SU-DHL-6 (cell line): ENCODE results near the gene LLGL2.

ENCODE experiments used
- H2AFZ ChIP-seq: fragments of 200-600 bp; sonication (generic); 2 replicates; pipeline ENCODE4 v1.6.1; 2014; ENCODE audit warnings: low read depth, mild to moderate bottlenecking, moderate library complexity, mixed read lengths, antibody characterized with exemption, low read length; ENCODE audit not compliant: severe bottlenecking
- H3F3A ChIP-seq: fragments of 200-600 bp; shearing (Covaris generic); 2 replicates; pipeline ENCODE4 v1.6.0; 2016; ENCODE audit warnings: antibody characterized with exemption, mild to moderate bottlenecking; ENCODE audit not compliant: insufficient read depth
- H3K27ac ChIP-seq: fragments of 200-600 bp; sonication (generic); 2 replicates; pipeline ENCODE4 v1.5.1; 2016; ENCODE audit warnings: low read depth, mild to moderate bottlenecking, low read length, moderate library complexity, mixed read lengths
- H3K27me3 ChIP-seq: fragments of 200-600 bp; sonication (generic), shearing (Covaris generic); 2 replicates; pipeline ENCODE4 v1.6.0; 2014; ENCODE audit warnings: mild to moderate bottlenecking, low read length
- H3K36me3 ChIP-seq: fragments of 200-600 bp; sonication (generic); 2 replicates; pipeline ENCODE4 v1.6.1; 2014; ENCODE audit warnings: mild to moderate bottlenecking, low read length, mixed read lengths
- H3K4me2 ChIP-seq: fragments of 300-600, 200-600 bp; shearing (Covaris generic), sonication (generic); 2 replicates; pipeline ENCODE4 v1.6.0; 2014; ENCODE audit warnings: low read length, low read depth, mild to moderate bottlenecking; ENCODE audit not compliant: poor library complexity, severe bottlenecking
- H3K4me3 ChIP-seq: fragments of 200-600 bp; sonication (generic); 2 replicates; pipeline ENCODE4 v1.5.1; 2014; ENCODE audit warnings: antibody characterized with exemption, low read length, mild to moderate bottlenecking, mixed read lengths; ENCODE audit not compliant: insufficient read depth, poor library complexity, severe bottlenecking
- H3K79me2 ChIP-seq: fragments of 200-600 bp; sonication (generic); 2 replicates; pipeline ENCODE4 v1.6.1; 2014; ENCODE audit warnings: mild to moderate bottlenecking, low read length, moderate library complexity; ENCODE audit not compliant: insufficient read depth
- H3K9ac ChIP-seq: fragments of 200-600 bp; sonication (generic); 2 replicates; pipeline ENCODE4 v1.7.0; 2014; ENCODE audit warnings: mild to moderate bottlenecking, low read length
- H3K9me2 ChIP-seq: fragments of 200-600 bp; sonication (generic); replicated peaks from 2 replicates; pipeline ENCODE4 v1.6.1; 2014; ENCODE audit warnings: low read length; ENCODE audit not compliant: insufficient read depth
- H3K9me3 ChIP-seq: fragments of 200-600 bp; sonication (generic); 2 replicates; pipeline ENCODE4 v1.6.1; 2014; ENCODE audit warnings: low read length, mixed read lengths; ENCODE audit not compliant: insufficient read depth
- H4K20me1 ChIP-seq: fragments of 200-600 bp; sonication (generic); 2 replicates; pipeline ENCODE4 v1.6.1; 2014; ENCODE audit warnings: low read depth, mild to moderate bottlenecking, antibody characterized with exemption, low read length, moderate library complexity, mixed read lengths
- CTCF ChIP-seq: fragments of 200-600 bp; sonication (generic); IDR thresholded peaks from one replicate; pipeline ENCODE4 v1.5.1; 2017; ENCODE audit warnings: antibody characterized with exemption, mild to moderate bottlenecking, low read length, moderate library complexity; ENCODE audit not compliant: insufficient read depth, poor library complexity, severe bottlenecking
- EZH2phosphoT487 ChIP-seq: fragments of 200-600 bp; sonication (generic), shearing (Covaris generic); conservative IDR thresholded peaks from 2 replicates; pipeline ENCODE4 v1.6.1; 2018; ENCODE audit warnings: mild to moderate bottlenecking, antibody characterized with exemption, low read length, moderate library complexity, mixed read lengths

Gene LLGL2

GRCh38 chr17:75568412-75569255 is 43.1 kb downstream of the LLGL2 start:
- Histone ChIP-seq H3K4me2 (no peak overlapping the region), H3K4me3 (no peak overlapping the region), H2AFZ (no peak overlapping the region), H3K27ac (no peak overlapping the region), H3K9ac (no peak overlapping the region), H3K9me2 (no peaks in the 10 kb centered on the region), H3K9me3 (no peaks in the 10 kb centered on the region), H3K36me3 (no peaks in the 10 kb centered on the region), H4K20me1 (no peaks in the 10 kb centered on the region), H3K27me3 (no peaks in the 10 kb centered on the region), H3F3A (no peaks in the 10 kb centered on the region), H3K79me2 (no peaks in the 10 kb centered on the region)
- TF ChIP-seq EZH2phosphoT487 (no peak), CTCF (no peak)

- no peaks in the 10 kb centered on the region for H3K79me2 ChIP-seq
- no peaks in the 10 kb centered on the region for H3K36me3 ChIP-seq
- no peaks in the 10 kb centered on the region for H3K9me2 ChIP-seq
- no peaks in the 10 kb centered on the region for H4K20me1 ChIP-seq
- no peaks in the 10 kb centered on the region for H3K27me3 ChIP-seq
- no peak overlapping the region for H2AFZ ChIP-seq
- no peak overlapping the region for H3K4me3 ChIP-seq
- H3K9ac ChIP-seq = no peak overlapping the region
- TF ChIP-seq CTCF (no peak), EZH2phosphoT487 (no peak)
- H3F3A ChIP-seq = no peaks in the 10 kb centered on the region
- no peak overlapping the region for H3K27ac ChIP-seq
- no peaks in the 10 kb centered on the region for H3K9me3 ChIP-seq
- H3K4me2 ChIP-seq = no peak overlapping the region
Measured at GRCh38 chr17:75570034-75570676, 44.7 kb downstream of the LLGL2 start.

GRCh38 chr17:75570772-75571171 is 45.3 kb downstream of the LLGL2 start:
- Histone ChIP-seq H3K9ac (peak overlapping the region; percentile 37; the same call in 1 of the 2 replicates), H3K4me3 (no peak overlapping the region)

More at GRCh38 chr17:75570772-75571171, 45.3 kb downstream of the LLGL2 start:
- no peak for TF ChIP-seq EZH2phosphoT487
- TF ChIP-seq CTCF = no peak
- Histone ChIP-seq H2AFZ (peak overlapping the region; percentile 84), H3K9me2 (no peaks in the 10 kb centered on the region), H3K79me2 (no peaks in the 10 kb centered on the region), H3K9me3 (no peaks in the 10 kb centered on the region), H3K27me3 (no peaks in the 10 kb centered on the region), H4K20me1 (no peaks in the 10 kb centered on the region), H3K36me3 (no peaks in the 10 kb centered on the region), H3K27ac (no peak overlapping the region), H3K4me2 (peak overlapping the region; percentile 11), H3F3A (no peaks in the 10 kb centered on the region)
